Measurements from ENCODE around the gene MAPK8.

MAPK8 gene

DNA sequence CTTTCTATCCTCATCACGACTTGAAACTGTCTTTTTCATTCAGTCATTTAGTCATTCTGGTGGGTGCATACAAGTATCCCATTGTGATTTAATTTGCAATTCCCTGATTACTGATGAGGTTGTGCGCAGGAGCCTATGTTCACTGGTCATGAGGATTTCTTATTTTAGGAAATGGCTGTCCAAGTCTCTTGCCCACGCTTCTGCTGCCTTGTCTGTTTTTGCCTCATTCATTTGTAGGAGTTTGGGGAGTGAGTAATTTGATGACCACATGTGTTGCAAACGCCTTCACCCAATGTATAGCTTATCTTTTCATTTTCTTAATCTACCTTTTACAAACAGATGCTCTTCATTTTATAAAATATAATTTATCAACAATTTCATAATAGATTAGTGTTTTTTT lies 171.1 kb downstream of the MAPK8 start:
- no peak for TF ChIP-seq POLR2A (IDR thresholded peaks at IDR 0.05; ENCODE audit: low read depth, low read length)
- FAIRE-seq (no peak), DNase-seq (ENCODE audit: insufficient read length) (no peak)

GRCh38 chr10:48478469-48478868 lies 172.0 kb downstream of the MAPK8 start:
- DNase-seq (ENCODE audit: insufficient read length), result no peak
- FAIRE-seq, result no peak
- TF ChIP-seq POLR2AphosphoS5 (IDR thresholded peaks at IDR 0.05; ENCODE audit: low read depth, low read length), result no peak
- TF ChIP-seq TAF1 (IDR thresholded peaks at IDR 0.05; ENCODE audit: borderline replicate concordance, low read depth, low read length), result no peak
- no peak for TF ChIP-seq POLR2A (IDR thresholded peaks at IDR 0.05; ENCODE audit: low read depth, low read length)

- DNase-seq (ENCODE audit: insufficient read length), result no peak
- FAIRE-seq, result no peak
- no peak for TF ChIP-seq POLR2AphosphoS5 (IDR thresholded peaks at IDR 0.05; ENCODE audit: low read depth, low read length)
- TF ChIP-seq TAF1 (IDR thresholded peaks at IDR 0.05; ENCODE audit: borderline replicate concordance, low read depth, low read length), result no peak
- no peak for TF ChIP-seq POLR2A (IDR thresholded peaks at IDR 0.05; ENCODE audit: low read depth, low read length)
Measured at GRCh38 chr10:48478980-48479811, 172.7 kb downstream of the MAPK8 start.

- FAIRE-seq, result no peak
- no peak for TF ChIP-seq TAF1 (IDR thresholded peaks at IDR 0.05; ENCODE audit: borderline replicate concordance, low read depth, low read length)
- TF ChIP-seq POLR2A (IDR thresholded peaks at IDR 0.05; ENCODE audit: low read depth, low read length), result no peak
- TF ChIP-seq POLR2AphosphoS5 (IDR thresholded peaks at IDR 0.05; ENCODE audit: low read depth, low read length), result no peak
- DNase-seq (ENCODE audit: insufficient read length), result no peak
Measured at GRCh38 chr10:48480397-48481374, 174.2 kb downstream of the MAPK8 start.

DNA sequence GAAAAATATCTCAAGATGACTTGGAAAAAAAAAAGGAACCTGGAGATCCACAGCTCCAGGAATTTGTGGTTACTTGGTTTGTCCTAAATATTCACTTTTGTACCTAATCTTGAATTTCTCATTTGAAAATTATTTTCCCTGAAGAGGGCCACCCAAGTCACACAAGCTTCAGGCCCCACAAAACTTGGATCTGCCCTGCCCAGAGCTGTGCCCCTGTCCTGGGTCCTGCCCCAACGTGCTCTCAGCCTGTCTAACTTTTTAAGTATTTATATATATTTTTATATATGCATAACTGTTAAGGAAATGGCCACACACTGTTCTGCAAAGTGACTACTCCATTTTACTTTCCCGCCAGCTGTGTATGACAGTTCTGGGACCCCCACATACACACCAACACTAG lies 174.9 kb downstream of the MAPK8 start:
- DNase-seq (ENCODE audit: insufficient read length) (no peak), FAIRE-seq (no peak)
- TF ChIP-seq TAF1 (IDR thresholded peaks at IDR 0.05; ENCODE audit: borderline replicate concordance, low read depth, low read length), result no peak
- no peak for TF ChIP-seq POLR2AphosphoS5 (IDR thresholded peaks at IDR 0.05; ENCODE audit: low read depth, low read length)
- TF ChIP-seq POLR2A (IDR thresholded peaks at IDR 0.05; ENCODE audit: low read depth, low read length), result no peak

DNA sequence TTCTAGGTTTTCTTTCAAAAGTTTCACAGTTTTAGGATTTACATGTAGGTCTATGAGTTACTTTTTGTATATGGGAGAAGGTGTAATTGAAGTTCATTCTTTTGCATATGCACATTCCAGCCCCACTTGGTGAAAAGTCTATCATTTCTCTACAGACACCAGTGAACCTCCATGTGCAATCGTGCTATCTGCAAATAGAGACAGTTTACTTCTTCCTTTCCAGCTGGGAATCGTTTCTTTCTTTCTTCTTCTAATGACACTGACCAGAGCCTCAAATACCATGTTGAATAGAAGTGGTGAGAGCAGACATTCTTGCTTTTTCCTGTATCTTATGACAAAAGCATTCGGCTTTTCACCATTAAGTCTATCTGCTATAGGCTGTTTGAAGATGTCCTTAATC lies 175.7 kb downstream of the MAPK8 start:
- TF ChIP-seq POLR2A (IDR thresholded peaks at IDR 0.05; ENCODE audit: low read depth, low read length) (no peak), TAF1 (IDR thresholded peaks at IDR 0.05; ENCODE audit: borderline replicate concordance, low read depth, low read length) (no peak)
- no peak for FAIRE-seq
- no peak for DNase-seq (ENCODE audit: insufficient read length)

DNA sequence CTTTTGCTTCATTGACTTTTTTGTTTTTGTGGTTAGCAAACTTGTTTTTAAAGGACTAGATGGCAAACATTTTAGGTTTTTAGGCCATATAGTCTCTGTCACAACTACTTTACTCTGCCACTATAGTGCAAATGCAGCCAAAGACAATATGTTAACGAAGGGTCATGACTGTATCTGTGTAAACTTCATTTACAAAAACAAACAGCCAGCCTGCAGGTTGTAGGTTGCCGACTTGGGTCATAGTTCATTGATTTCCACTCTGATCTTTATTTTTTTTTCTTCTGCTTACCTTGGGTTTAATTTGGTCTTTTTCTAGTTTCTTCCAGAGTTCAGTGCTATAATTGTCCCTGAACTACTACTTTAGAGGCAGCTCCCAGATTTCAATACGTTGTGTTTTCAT lies 178.4 kb downstream of the MAPK8 start:
- no peak for FAIRE-seq
- TF ChIP-seq POLR2AphosphoS5 (IDR thresholded peaks at IDR 0.05; ENCODE audit: low read depth, low read length), result no peak
- TF ChIP-seq POLR2A (IDR thresholded peaks at IDR 0.05; ENCODE audit: low read depth, low read length), result no peak
- TF ChIP-seq TAF1 (IDR thresholded peaks at IDR 0.05; ENCODE audit: borderline replicate concordance, low read depth, low read length), result no peak

DNA sequence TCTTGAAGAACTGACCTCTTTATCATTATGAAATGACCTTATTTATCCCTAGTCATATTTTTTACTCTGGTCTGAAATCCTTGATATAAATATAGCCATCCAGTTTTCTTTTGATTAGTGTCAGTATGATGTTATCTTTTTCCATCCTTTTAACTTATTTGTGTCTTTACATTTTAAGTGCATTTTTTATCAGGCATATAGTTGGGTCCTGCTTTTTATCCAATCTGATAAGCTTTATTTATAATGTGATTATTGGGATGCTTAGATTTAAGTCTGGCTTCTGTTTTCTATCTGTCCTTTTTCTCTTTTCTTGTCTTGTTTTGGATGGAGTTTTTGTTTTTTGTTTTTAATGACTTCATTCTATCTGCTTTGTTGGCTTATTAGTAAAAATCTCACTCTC lies 179.2 kb downstream of the MAPK8 start:
- TF ChIP-seq POLR2AphosphoS5 (IDR thresholded peaks at IDR 0.05; ENCODE audit: low read depth, low read length) (no peak), TAF1 (IDR thresholded peaks at IDR 0.05; ENCODE audit: borderline replicate concordance, low read depth, low read length) (no peak), POLR2A (IDR thresholded peaks at IDR 0.05; ENCODE audit: low read depth, low read length) (no peak)
- DNase-seq (ENCODE audit: insufficient read length), result no peak
- FAIRE-seq, result no peak

More for the DNA sequence above, 178.4 kb downstream of the MAPK8 start:
- no peak for DNase-seq (ENCODE audit: insufficient read length)

DNA sequence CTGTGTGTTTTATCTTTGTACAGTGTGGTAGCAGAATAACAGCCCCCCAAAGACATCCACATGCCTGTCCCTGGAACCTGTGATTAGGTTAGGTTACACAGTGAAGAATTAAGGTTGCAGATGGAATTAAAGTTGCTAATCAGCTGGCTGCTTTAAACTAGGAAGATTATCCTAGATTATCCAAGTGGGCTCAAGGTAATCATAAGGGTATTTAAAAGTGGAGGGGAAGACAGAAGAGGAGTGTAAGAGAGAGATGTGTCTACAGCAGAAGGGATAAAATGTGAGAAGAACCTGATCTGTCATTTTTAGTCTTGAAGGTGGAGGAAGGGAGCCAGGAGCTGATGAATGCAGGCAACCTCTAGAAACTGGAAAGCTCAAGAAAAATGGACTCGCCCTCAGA lies 180.8 kb downstream of the MAPK8 start:
- FAIRE-seq, result no peak
- TF ChIP-seq POLR2A (IDR thresholded peaks at IDR 0.05; ENCODE audit: low read depth, low read length) (no peak), TAF1 (IDR thresholded peaks at IDR 0.05; ENCODE audit: borderline replicate concordance, low read depth, low read length) (no peak), POLR2AphosphoS5 (IDR thresholded peaks at IDR 0.05; ENCODE audit: low read depth, low read length) (no peak)
- DNase-seq (ENCODE audit: insufficient read length), result no peak
